Activated CD8-positive, alpha-beta memory T cell treated with anti-CD3 and anti-CD28 coated beads for 1 hour (primary cell): ENCODE results near the gene ROBO2.

ENCODE experiments used
- DNase-seq, 2 donors: peaks; one replicate each; pipeline ENCODE4 v3.0.0-alpha.2; 2020; ENCODE audit warnings: low read depth in 1 of 2; ENCODE audit errors: extremely low read depth in 1 of 2

ROBO2 gene

DNA sequence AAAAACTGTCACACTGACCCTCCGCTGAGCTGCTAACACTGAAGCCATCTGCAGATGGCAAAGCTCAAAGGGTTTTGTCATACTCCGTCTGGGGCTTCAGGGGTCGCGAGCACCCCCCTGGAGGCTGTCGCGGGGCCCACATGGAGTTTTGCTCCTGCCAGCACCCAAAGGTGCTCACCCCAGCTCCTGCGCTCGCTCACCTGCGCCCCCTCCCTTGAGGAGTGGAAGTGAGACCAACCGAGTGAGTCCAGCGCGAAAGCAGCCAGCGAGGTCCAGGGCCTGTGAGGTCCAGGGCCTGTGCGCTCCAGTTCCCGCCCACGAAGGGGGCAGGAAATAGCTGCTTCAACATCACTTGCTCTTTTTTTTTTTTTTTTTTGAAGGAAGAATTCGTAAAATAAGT, 208.5 kb downstream of the ROBO2 start:
- DNase-seq = no peak

DNA sequence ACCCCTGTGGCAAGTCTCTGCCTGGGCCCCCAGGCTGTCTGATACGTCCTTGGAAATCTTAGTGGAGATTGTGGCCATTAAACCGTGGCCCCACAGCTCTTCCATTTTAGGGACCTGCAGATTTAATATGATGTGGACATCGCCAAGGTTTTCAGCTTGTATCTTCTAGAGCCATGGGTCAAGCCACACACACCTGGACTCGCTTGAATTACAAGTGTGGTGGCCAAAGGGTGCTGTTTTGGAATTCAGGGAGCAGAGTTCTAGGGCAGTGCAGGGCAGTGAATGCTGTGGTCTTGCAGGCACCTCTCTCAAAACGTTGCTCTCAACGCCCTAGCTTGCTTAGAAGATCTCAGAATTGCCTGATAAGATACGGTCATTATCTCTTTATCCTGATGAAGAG, 211.2 kb downstream of the ROBO2 start:
- no peak for DNase-seq

DNA sequence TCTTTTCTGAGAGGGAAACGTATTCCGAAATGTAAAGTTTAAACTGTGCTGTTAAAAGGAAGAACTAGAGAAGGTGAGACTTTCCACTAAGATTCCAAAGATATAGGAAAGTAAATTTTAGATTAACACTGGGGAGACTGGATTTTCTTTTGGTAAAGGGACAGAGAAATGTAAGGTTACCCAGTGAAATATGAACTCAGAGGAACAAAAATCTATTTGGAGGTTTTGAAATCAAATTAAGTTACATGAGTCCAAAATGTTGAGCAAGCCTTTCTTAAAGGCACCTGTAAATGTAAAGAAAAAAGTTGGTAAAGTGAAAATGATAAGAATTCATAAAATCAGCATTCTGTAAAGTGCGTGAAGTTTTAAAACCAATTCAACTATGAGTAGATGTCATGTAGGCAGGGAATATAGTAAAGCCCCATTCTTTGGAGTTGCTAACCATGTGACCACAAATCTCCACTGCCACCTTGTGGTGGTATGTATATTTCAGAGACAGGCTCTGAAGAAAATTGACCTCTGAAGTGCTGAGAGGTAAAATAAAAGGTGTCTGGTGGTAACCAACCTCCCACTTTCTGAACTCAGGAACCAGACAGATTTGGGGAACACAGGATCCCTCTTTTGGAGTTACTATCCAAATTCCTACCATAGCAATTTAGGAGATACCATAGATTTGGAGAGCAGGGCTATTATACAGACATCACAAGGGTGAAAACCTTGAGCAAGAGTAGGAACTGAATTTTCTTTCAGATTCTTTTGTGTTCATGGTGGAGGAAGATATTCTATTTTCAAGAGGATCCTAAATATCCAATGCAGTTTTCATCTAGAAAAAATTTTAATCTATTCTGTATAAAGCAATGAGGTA, 215.3 kb downstream of the ROBO2 start:
- DNase-seq = no peak

GRCh38 chr3:77256584-77257503, 216.9 kb downstream of the ROBO2 start:
- DNase-seq = no peak

GRCh38 chr3:77259694-77260093, 219.8 kb downstream of the ROBO2 start:
- no peak for DNase-seq

DNA sequence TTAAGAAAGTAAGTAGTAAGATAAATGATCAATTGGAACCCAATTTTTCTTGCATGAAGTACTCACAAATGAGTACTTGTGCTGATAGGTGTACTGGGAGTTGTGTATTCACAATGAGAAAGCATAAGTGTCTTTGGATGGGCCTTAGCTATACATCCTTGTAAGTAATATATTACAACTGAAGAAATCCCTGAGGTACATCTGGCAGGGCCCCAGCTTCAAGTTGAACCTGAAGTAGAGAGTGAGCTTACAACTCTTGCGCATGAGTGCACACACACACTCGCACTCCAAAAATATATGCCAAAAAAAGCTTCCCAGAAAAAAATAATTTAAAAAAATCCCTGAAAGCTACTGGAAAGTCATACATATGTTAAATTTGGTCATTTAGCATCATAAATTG, 222.5 kb downstream of the ROBO2 start:
- DNase-seq = no peak

DNA sequence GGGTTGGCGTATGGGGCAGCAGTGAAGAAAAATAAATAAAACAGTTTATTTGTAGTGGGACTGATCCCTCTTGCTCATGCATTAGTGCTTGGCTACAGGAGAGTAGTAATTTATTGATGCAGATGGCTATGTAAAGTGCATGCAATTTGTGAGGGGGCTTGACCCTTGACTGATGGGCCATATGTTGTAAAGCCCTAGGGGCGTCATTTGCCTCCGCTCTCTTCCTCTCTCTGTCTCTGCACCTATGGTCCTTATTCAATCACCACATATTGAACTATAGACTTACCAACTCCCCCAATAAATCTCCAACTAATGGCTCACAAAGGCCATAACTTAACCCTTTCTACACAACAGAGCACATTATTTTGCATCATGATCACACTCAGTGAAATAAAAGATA, 227.7 kb downstream of the ROBO2 start:
- no peak for DNase-seq

DNA sequence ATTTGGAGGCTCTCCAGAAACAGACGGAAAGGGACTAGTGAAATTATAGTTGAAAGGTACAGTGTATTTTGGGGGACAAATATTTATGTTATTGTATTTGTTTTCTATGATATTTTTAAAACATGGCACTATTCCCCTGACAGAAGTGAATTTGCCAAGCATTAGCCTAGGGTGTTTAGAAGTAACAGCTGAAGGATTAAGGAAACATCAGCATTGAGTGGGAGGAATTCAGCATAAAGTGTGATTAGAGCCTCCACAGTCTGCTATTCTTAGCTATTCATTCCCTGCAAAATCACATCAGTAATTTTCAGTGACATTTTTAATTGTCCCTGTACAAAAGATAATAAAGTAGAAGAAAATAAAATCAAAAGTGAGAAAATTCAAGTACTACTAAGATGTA, 231.4 kb downstream of the ROBO2 start:
- DNase-seq = no peak

- no peak for DNase-seq
Measured at GRCh38 chr3:77271711-77272110, 231.8 kb downstream of the ROBO2 start.

DNA sequence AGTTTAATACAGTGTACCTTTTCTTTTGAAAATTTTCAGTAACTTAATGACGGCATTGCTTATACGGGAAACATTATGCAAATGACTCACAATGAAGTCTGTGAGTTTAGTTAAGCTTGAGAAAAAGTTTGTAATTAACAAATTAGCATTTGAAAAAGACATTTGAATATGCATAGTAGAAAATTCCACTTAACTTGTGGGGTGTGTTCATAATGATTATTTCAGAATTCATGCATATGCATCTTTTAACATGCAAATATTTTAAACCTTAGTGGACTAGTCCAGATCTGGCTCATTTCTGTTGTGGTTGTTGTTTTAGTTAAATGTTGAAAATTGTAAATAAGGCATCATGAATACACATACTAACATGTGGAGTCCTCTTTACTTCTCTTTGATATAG, 239.4 kb downstream of the ROBO2 start:
- DNase-seq = no peak

DNA sequence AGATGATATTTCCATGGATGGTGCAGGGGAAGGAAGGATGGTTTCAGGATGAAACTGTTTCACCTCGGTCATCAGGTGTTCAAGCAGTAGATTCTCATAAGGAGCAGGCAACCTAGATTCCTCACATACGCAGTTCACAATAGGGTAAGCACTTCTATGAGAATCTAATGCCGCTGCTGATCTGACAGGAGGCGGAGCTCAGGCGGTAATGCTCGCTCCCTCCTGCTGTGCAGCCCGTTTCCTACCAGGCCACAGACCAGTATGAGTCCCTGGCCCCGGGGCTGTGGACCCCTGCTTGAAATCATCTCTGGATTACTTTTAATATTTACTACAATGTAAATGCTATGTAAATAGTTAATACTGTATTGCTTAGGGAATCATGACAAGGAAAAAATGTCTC, 241.8 kb downstream of the ROBO2 start:
- DNase-seq = no peak

GRCh38 chr3:77283108-77283507, 243.2 kb downstream of the ROBO2 start:
- DNase-seq = no peak

- no peak for DNase-seq
Measured at GRCh38 chr3:77288348-77288747, 248.4 kb downstream of the ROBO2 start.

DNA sequence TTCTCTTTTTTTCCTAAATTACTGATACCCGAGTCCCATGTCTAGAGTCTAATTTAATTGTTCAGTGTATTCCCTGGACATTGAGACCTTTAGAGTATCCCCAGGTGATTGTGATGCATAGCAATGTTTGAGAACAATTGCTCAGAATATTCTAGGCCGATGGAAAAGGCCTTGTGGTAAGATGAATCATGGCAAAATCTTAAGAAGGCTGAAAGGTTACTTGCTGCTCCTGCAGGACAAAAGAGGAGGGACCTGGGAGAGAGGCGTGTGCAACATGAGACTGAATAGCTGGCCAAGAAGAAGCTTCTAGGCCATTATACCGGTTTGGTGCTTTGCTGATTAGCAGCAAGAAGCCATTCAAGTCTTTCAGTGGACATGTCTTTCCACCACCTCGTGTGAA, 256.6 kb downstream of the ROBO2 start:
- DNase-seq = no peak

- DNase-seq = no peak
Measured at GRCh38 chr3:77298417-77298816, 258.5 kb downstream of the ROBO2 start.

DNA sequence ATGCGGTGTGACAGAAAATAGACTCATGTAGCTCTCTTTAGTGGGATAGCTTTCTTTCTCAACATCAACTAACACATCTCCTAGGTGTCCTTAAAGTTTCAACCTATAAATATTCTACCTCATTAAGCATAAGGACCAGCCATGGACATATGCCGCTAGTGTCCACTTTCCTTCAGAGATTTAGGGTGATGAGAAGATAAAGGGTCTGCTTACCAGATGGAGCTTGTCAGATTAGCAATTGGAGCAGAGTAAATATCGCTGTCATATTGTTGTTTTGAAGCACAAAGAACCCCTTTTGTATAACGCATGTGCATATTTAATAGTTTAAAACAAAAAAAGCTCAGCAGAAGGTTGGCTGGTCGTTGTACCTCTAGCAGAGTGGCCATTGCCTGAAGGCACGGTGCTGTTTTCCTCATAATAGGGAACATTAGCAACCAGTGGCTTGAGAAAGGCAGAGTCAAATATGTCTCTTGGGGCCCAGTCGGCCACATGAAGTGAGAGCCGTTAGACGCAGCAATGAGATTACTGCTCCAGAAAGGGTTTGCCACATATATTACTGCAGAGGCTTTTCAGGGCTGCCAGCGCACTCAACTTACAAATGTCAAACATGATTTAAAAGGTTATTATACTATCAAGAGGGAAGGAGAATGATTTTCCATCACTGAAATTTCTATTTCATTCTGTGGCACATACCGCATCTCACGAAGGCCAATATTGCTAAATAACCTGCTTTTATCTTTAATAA, 264.2 kb downstream of the ROBO2 start:
- no peak for DNase-seq

DNA sequence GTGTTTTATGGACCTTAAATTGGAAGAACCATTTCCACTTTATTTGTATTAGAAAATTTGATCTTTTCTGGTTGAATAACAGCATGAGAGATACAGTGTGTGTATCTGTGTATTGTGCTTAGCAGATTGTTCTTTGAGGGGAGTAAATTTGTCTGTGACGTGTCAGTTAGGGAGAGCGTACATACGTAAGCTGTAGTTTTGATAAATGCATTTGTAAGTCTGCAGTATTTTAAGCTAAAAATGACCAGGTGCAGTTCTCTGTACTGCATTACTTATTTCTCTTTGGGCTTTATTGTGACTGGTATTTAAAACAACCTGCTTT, 264.8 kb downstream of the ROBO2 start:
- DNase-seq = no peak

- no peak for DNase-seq
Measured at GRCh38 chr3:77309460-77309859, 269.6 kb downstream of the ROBO2 start.

- no peak for DNase-seq
Measured at GRCh38 chr3:77313843-77314242, 273.9 kb downstream of the ROBO2 start.

- no peak for DNase-seq
Measured at GRCh38 chr3:77319711-77320110, 279.8 kb downstream of the ROBO2 start.

DNA sequence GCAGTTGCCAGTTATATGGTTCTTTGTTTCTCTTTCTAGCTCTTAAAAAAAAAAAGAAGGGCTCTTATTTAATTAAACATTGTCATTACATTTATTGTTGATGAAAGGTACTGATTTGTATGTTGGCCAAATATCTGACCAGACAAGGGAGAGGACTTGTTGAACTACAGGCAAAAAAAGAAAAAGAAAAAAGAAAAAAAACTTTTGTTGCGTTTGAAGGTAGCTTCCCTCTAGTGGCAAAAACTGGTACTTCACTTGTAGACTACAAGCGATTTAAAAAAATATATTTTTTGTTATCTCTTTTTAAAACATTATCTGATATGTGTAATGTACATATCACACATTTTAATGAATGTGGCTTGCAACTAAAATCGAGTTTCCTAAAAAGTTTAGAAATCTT, 280.6 kb downstream of the ROBO2 start:
- no peak for DNase-seq
